Esophagus muscularis mucosa (tissue), 4 donors: ENCODE data around the gene EVL. TPM values are rescaled to one million over a fixed set of nuclear protein-coding genes. Genes with fewer than 3 reads are reported as not detected.

Experiments used
- DNase-seq: peaks from one replicate; pipeline ENCODE4 v3.0.0-alpha.2; 2017; ENCODE audit errors: extremely low spot score
- H3K27ac ChIP-seq, 4 donors: fragments of 200-600 bp; sonication (generic); replicated peaks in 1 of 4; 1 replicate in 3 of 4; 2 replicates in 1 of 4; pipeline ENCODE4 v1.5.1; 2016 to 2019; ENCODE audit warnings: mild to moderate bottlenecking in 1 of 4
- H3K27me3 ChIP-seq, 4 donors: fragments of 200-600 bp; sonication (generic); one replicate each; pipeline versions ENCODE4 v1.5.1 to v1.6.0; 2016 to 2019
- H3K36me3 ChIP-seq, 4 donors: fragments of 200-600 bp; sonication (generic); one replicate each; pipeline ENCODE4 v1.5.1; 2016 to 2019
- H3K4me1 ChIP-seq, 4 donors: fragments of 200-600 bp; sonication (generic); one replicate each; pipeline ENCODE4 v1.5.1; 2016 to 2019
- H3K4me3 ChIP-seq, 4 donors: fragments of 200-600 bp; sonication (generic); 1 replicate in 2 of 4; 2 replicates in 2 of 4; pipeline ENCODE4 v1.5.1; 2016 to 2019; ENCODE audit warnings: mild to moderate bottlenecking in 4 of 4, moderate library complexity in 1 of 4
- H3K9me3 ChIP-seq, 4 donors: fragments of 200-600 bp; sonication (generic); 1 replicate in 3 of 4; 2 replicates in 1 of 4; pipeline ENCODE4 v1.5.1; 2016 to 2019
- CTCF ChIP-seq, 3 experiments: fragments of 200-600 bp in 2 of 3; fragments of 450-650 bp in 1 of 3; sonication (generic) in 2 of 3; IDR thresholded peaks; one replicate each; pipeline ENCODE4 v1.5.1; 2017 to 2019; ENCODE audit warnings: antibody characterized with exemption in 3 of 3, mild to moderate bottlenecking in 2 of 3, moderate library complexity in 1 of 3
- EP300 ChIP-seq: sonication (generic); formaldehyde crosslinking; IDR thresholded peaks from one replicate; pipeline ENCODE4 v1.6.1; 2017; ENCODE audit warnings: antibody characterized with exemption
- POLR2A ChIP-seq: fragments of 450-650 bp; IDR thresholded peaks from one replicate; pipeline ENCODE4 v1.6.1; 2017; ENCODE audit warnings: antibody characterized with exemption, moderate library complexity, mild to moderate bottlenecking, low read depth
- POLR2AphosphoS5 ChIP-seq, 2 donors: sonication (generic); formaldehyde crosslinking; IDR thresholded peaks; one replicate each; pipeline ENCODE4 v1.6.1; 2017; ENCODE audit warnings: antibody characterized with exemption in 2 of 2
- WGBS: methylation state at CpG from one replicate; pipeline ENCODE4 v1.1.5; 2018; 5-methylcytosine and 5-hydroxymethylcytosine counted together
- intact Hi-C: fragments of 100-400 bp; cut with DNase I; formaldehyde crosslinking; loops from one replicate; pipeline ENCODE4 v1.15.1; 2023
- total RNA-seq, 4 donors: library from RNA; depleted of rRNA; stranded (reverse); fragments of >200 nt; gene quantifications; one replicate each; pipeline versions ENCODE4 v1.1.0 to v1.2.1, GENCODE V29; 2016

Gene EVL
- total RNA-seq, 4 donors from 2014 or later, result 27.0 to 43.9 (median 37.3) TPM

DNA sequence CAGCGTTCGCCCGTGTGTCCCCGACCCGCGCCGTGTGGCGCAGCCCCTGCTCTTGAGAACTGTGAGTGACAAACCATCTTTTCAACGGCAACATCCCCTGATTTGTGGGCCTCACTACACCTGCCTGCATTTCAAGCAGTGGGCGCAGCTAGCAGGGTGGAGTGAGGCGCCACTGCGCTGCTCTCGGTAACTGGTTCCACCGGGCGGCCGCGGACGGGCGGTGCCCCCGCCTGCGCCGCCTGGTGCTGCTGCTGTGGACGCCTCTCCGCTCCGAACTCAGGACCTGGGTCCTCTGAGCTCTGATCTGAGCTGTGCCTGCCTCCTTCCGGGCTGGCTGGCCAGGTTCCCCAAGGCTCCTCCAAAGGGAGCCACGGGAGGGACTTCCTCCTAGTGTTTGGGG lies 100.2 kb downstream of the EVL start:
- no peak overlapping the region for H3K27ac ChIP-seq
- H3K9me3 ChIP-seq, result no peaks in the 10 kb centered on the region
- peak in 1 of 3 experiments; percentile 16 for TF ChIP-seq CTCF (IDR thresholded peaks at IDR 0.05)
- no peak for TF ChIP-seq POLR2AphosphoS5 (IDR thresholded peaks at IDR 0.05)
- H3K27me3 ChIP-seq, result peaks cover 0 to 51% (median 8%) of the 10 kb centered on the region in 4 donors
- WGBS, result 48% methylated on average over 16 of the region's 27 CpGs
- H3K36me3 ChIP-seq, result no peaks in the 10 kb centered on the region
- peak overlapping the region in 2 of 4 donors; percentile 20 for H3K4me3 ChIP-seq
- DNase-seq, result no peak
- H3K4me1 ChIP-seq, result peaks cover 11 to 19% (median 18%) of the 10 kb centered on the region in 4 donors
- intact Hi-C loops, result no loop called here

- H3K36me3 ChIP-seq, result no peaks in the 10 kb centered on the region
- H3K4me1 ChIP-seq, result peaks cover 11 to 19% (median 18%) of the 10 kb centered on the region in 4 donors
- H3K4me3 ChIP-seq, result peak overlapping the region; percentile 33 to 50 (median 39)
- intact Hi-C loops, result no loop called here
- no peak for DNase-seq
- peaks cover 0 to 50% (median 6%) of the 10 kb centered on the region in 4 donors for H3K27me3 ChIP-seq
- TF ChIP-seq POLR2A, result no peak
- TF ChIP-seq CTCF (IDR thresholded peaks at IDR 0.05), result no peak
- TF ChIP-seq POLR2AphosphoS5 (IDR thresholded peaks at IDR 0.05), result no peak
- TF ChIP-seq EP300, result no peak
- no peak overlapping the region for H3K27ac ChIP-seq
- H3K9me3 ChIP-seq, result no peaks in the 10 kb centered on the region
- WGBS, result 78% methylated on average over 3 of the region's 16 CpGs
These were observed 100.7 kb downstream of the EVL start for GRCh38 chr14:100165831-100166440.

DNA sequence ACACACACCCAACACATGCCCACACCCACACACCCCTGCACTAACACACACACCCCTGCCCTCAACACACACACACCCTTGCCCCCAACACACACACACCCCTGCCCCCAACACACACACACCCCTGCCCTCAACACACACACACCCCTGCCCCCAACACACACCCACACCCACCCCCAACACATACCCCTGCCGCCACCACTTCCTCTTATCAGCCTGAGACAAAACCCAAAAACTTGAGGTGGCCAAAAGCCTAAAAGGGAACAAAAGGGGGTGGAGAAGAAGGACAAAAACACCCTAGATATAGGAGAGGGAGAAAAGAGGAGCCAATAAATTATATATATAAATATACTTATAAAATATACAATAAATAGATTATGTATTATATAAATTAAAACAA lies 103.3 kb downstream of the EVL start:
- no peak for DNase-seq
- intact Hi-C loops, result no loop called here
- WGBS, result 91% methylated on average over 1 of the region's 1 CpG
- no peak for TF ChIP-seq POLR2AphosphoS5 (IDR thresholded peaks at IDR 0.05)
- no peak for TF ChIP-seq CTCF (IDR thresholded peaks at IDR 0.05)
- no peak for TF ChIP-seq EP300
- TF ChIP-seq POLR2A, result no peak
- Histone ChIP-seq H3K4me3 (no peak overlapping the region), H3K27me3 (peaks cover 0 to 57% (median 6%) of the 10 kb centered on the region in 4 donors), H3K9me3 (no peaks in the 10 kb centered on the region), H3K36me3 (no peaks in the 10 kb centered on the region), H3K4me1 (peaks cover 11 to 19% (median 18%) of the 10 kb centered on the region in 4 donors), H3K27ac (no peak overlapping the region)

DNA sequence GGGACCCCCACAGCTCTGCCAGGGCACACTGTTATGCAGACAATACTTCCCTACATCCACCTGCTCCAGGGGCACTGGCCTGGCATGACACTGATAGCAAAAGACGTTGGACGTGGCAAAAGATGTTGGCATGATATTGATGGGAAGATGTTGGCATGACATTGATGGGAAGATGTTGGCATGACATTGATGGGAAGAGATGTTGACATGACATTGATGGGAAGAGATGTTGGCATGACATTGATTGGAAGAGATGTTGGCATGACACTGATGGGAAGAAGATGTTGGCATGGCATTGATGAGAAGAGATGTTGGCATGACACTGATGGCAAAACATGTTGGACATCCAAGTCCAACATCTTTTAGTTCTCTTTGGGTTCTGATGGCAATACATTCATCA lies 105.7 kb downstream of the EVL start:
- H3K36me3 ChIP-seq, result no peaks in the 10 kb centered on the region
- DNase-seq, result no peak
- H3K27ac ChIP-seq, result no peak overlapping the region
- H3K4me1 ChIP-seq, result peaks cover 6 to 11% (median 10%) of the 10 kb centered on the region in 4 donors
- WGBS, result 93% methylated on average over 2 of the region's 2 CpGs
- intact Hi-C loops, result no loop called here
- no peaks in the 10 kb centered on the region for H3K9me3 ChIP-seq
- peaks cover 0 to 63% (median 6%) of the 10 kb centered on the region in 4 donors for H3K27me3 ChIP-seq
- no peak overlapping the region for H3K4me3 ChIP-seq
- TF ChIP-seq CTCF (IDR thresholded peaks at IDR 0.05) (no peak), POLR2A (no peak), POLR2AphosphoS5 (IDR thresholded peaks at IDR 0.05) (no peak), EP300 (no peak)

GRCh38 chr14:100172811-100173210 lies 107.6 kb downstream of the EVL start:
- intact Hi-C loops, result no loop called here
- DNase-seq, result no peak
- H3K27me3 ChIP-seq, result peaks cover 0 to 48% (median 1%) of the 10 kb centered on the region in 4 donors
- H3K9me3 ChIP-seq, result no peaks in the 10 kb centered on the region
- no peak overlapping the region for H3K27ac ChIP-seq
- H3K4me3 ChIP-seq, result no peak overlapping the region
- no peaks in the 10 kb centered on the region for H3K36me3 ChIP-seq
- no peaks in the 10 kb centered on the region for H3K4me1 ChIP-seq
- WGBS, result 81% methylated on average over 5 of the region's 5 CpGs
- TF ChIP-seq POLR2A (no peak), POLR2AphosphoS5 (IDR thresholded peaks at IDR 0.05) (no peak), CTCF (IDR thresholded peaks at IDR 0.05) (no peak), EP300 (no peak)
